GM19025 (cell line): ENCODE measurements around the gene SIRPB1.
"Not testable (repeated sequence)": the region's sequence is repeated elsewhere in the genome, so short reads cannot be mapped to it uniquely, and the experiment has no call there.

Experiments
- ATAC-seq: cut with Tn5 transposase; IDR thresholded peaks from one replicate; pipeline ENCODE4 v1.9.1; 2021; ENCODE audit warnings: mild to moderate bottlenecking, low read depth, moderate library complexity; ENCODE audit not compliant: unreplicated experiment

The SIRPB1 gene

GRCh38 chr20:1619861-1620444 lies at the start of gene SIRPB1:
Gene SIRPB1, minus strand, starts transcription at chr20:1620009. Its CDS starts 65 bp downstream, at chr20:1619944.
- no peak for ATAC-seq

- ATAC-seq: no peak
Observed at GRCh38 chr20:1669304-1669703, 49.5 kb upstream of the SIRPB1 start.

- no peak for ATAC-seq
Observed at GRCh38 chr20:1667502-1668085, 47.8 kb upstream of the SIRPB1 start.

DNA sequence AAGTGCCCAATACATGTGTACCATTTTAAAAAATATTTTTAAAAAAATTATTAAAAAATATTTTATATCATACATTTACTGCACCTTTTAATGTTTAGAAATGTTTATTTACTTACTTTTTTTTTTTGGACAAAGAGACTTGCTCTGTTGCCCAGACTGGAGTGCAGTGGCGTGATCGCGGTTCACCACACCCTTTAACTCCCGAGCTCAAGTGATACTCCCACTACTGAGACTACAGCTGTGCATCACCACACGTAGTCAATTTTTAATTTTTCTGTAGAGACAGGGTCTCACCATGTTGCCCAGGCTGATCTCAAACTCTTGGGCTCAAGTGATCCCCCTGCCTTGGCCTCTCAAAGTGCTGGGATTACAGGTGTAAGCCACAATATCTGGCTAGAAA lies 47.0 kb upstream of the SIRPB1 start:
- no peak for ATAC-seq

DNA sequence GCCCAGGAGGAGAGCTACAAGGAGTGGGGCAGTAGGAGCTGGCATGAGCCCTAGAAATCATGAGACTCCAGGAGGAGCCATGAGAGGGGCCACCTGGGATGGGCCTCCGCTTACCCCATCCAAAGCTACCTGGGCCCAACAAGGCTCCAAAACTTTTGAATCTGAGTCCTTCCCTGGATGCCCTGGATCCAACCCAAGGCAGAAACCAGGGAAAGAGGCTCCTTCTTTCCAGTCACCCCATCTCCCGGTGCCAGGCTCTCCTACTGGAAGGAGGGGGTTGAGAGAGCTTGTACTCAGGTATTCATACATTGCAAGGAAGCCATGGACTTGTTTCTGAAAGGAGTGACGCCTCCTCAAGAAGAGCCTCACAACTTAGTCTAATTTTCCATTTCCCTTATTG lies 45.5 kb upstream of the SIRPB1 start:
- no peak for ATAC-seq

DNA sequence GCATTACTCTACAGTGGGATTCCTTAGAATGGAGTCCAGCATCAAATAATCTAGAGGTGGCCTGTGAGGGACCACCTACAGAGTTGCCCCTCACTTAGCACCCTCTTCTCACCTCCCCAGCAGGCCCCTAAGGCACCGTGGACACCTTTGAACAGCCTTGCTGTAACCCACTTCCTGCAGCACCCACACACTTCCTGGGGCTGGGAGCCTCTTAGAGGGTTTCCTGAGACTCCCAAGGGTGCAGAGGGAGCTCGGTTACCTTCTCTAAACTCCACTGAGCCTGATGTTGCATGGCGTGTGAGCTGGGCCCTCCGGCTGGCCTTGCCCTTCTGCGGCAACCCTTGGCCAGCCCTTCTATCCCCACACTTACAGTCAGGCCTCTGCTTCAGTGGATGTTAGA lies 45.1 kb upstream of the SIRPB1 start:
- ATAC-seq: no peak

GRCh38 chr20:1663917-1664316 lies 44.1 kb upstream of the SIRPB1 start:
- ATAC-seq: no peak

DNA sequence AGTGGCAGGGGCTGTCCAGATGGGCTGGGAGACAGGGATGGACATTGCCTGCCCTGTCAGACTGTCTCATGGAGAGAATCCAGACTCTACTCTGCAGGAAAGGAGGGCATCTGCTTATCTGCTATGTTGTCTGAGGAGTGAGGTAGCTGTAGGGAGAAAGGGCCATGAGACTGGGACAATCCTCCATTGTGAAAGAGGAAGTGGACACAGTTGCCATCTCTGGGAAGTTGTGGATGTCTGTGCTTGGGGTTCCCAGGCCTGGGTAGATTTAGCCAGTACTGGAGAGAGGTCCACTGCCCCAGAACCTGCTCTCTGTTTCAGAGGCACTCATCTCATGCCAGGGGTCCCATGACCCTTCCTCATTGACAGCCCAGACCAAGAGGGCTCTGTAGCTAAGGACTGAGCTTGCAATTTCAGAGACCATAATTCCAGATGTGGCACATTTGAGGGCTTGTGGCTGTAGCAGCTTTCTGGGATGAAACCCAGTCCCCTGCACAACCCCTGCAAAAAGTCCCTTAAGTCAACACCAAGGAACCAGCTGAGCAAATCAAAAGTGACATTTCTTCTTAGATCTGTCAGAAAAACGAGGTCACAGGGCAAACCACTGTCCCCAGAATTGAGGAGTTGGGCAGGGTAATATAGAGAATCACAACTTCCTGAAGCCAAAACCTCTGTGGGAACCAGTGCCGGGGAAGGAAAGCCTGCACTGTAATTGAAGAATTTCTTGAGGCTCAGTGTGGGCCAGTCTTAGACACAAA lies 41.9 kb upstream of the SIRPB1 start:
- no peak for ATAC-seq

DNA sequence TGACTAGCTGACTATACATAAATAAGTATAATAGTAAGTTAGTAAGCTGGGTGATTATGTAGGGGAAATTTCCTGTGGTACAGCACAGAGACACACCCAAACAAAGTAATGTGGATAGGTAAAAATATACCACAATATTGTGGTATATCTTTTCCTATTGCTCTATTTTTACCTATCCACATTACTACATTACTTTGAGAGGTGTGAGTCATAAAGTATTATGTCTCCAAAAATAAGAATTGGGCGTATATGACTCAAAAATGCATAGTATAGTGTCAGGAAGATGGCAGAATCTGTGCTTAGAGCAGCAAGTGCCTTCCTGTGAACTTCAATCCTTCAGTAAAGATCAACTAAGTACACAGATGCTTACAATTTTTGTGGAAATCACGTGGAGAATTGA lies 40.4 kb upstream of the SIRPB1 start:
- no peak for ATAC-seq

DNA sequence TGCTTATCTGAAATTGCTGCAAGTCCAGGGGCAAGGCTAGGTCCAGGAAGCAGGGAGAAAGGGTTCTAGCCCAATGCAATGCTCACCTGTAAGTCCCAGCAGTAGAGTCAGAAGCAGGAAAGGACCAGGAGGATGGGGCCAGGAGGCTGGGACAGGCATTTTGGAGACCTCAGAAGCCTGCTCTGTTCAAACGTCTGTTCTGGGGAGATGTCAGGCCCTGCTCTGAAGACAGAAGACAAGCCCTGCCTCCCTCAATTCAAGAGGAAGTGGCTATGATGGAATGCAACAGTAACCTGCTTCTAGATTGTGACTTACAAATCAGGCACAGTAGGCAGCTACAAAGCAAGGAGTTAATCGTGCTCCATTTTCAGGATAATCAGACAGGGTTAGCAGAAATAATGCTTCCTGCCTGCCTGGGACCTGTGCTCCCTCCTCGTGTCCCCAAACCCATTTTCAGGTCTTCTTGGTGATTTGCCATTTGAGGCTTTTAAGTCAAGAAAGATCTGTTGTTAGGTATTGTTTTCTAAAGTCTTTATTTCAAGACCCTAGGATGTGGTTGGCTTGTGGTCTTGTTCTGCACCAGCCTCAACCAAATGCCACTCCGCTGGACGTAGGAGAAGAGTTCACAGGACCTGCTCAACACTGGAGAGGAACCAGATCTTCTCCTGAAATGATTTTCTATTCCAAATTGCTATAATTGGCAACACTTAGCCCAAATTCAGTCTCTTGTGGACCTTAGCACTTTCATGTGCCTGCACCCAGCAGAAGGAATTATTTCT lies 37.9 kb upstream of the SIRPB1 start, which contains the start of gene SIRPG:
Gene SIRPG (minus strand): TSS at position 224 of the 779 bp plus-strand sequence. CDS start 65 bp downstream, at position 159.
- no peak for ATAC-seq

GRCh38 chr20:1656844-1657243 lies 37.0 kb upstream of the SIRPB1 start:
- no peak for ATAC-seq

- ATAC-seq: no peak
Observed at GRCh38 chr20:1654996-1655395, 35.2 kb upstream of the SIRPB1 start.

- no peak for ATAC-seq
Observed at GRCh38 chr20:1652960-1653359, 33.2 kb upstream of the SIRPB1 start.

GRCh38 chr20:1652104-1652503 lies 32.3 kb upstream of the SIRPB1 start:
- no peak for ATAC-seq

DNA sequence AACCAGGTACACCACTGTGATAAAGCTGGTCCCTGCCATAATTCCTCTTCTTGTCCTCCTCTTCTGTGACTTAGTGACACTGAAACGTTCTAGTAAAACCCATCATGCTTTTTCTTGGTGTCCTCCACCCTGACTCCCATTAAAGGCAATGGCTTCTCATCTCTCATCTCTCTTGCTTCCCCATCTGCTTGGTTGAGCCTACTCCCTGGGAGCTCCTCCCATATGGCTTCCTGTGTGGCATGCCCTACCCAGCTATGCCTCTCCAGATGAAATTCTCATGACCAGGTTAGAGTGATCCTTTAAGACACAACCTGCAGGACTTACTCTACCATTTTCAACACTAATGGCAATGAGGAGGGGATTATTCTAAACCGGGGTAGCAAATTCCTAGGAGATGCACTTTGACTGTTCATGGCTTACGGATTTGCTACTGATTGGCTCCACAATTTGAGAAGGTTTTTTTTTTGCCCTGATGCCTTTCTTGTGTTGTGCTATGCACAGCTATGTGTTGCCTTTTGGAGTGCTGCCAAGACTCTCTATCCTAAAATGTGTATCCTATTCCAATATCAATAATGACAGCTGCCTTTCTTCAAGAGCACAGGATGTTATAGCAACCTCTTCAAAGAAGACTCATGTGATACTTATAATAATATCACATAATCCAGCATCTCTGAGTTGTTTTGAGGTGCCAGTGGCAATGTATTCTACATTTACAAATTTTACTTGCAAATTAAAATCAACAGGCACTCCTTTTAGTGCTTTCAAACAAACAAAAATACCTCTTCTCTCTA lies 31.7 kb upstream of the SIRPB1 start:
- no peak for ATAC-seq

DNA sequence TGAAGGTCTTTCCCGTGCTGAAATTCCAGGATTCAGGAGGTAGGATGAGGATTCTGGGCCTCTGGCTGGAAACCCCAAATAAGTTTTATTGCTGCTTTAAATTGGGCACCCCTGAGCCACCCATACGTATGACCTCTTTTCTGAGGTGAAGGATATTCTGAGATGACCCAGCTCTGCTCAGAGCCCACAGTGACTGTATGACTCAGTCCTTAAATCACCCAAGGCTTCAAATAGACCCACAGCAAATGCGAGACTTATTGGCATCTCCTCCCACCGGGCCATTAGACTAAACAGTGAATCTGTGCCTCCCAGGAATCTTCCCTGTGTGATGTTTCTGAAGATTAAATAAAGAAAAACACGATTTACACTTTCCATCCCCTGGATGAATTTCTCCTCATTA lies 28.3 kb upstream of the SIRPB1 start:
- ATAC-seq: no peak

GRCh38 chr20:1646975-1647431 lies 27.2 kb upstream of the SIRPB1 start:
- no peak for ATAC-seq

DNA sequence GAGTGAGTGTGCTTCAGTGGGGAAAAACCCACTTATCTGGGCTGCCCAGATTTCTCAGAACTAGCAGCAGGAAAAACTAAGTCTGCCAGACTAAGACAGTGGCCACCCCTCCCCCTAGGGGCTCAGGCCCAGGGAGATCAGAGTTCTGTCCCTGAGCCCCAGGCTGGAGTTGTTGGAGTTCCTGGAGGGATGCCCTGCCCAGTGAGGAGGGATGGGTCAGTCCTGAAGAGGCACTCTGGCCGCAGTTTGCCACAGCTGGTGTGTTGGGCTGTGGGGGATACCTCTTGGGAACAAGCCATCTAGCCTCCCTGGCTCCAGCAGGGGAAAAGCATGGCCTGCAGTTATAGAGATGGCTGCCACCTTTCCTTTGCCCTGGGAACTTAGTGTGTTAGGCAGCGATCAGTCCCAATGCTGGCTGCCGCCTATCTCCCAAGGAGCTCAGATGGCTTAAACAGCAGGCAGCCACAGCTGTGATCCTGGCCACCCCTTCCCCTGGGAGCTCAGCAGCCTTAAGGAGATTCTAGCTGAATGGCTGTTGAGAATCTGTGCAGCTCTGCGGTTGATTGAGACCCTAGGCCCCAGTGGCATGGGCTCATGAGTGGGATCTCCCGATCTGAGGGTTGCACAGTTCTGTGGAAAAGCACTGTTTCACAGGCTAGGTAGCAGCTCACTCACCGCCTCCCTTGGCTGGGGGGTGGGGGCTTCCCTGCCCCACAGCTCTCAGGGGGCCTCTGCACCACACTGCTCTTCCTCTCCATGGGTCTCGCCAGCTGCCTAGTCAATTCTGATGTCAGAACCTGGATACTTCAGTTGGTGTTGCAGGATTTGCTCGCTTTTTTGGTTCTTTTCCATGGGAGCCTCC lies 24.5 kb upstream of the SIRPB1 start:
- no peak for ATAC-seq

GRCh38 chr20:1638643-1639042 lies 18.8 kb upstream of the SIRPB1 start:
- not testable (repeated sequence) for ATAC-seq
